SU-DHL-6 (cell line): Measurements from ENCODE around the gene MYO18A.

ENCODE experiments used
- CTCF ChIP-seq: fragments of 200-600 bp; sonication (generic); IDR thresholded peaks from one replicate; pipeline ENCODE4 v1.5.1; 2017; ENCODE audit warnings: antibody characterized with exemption, mild to moderate bottlenecking, low read length, moderate library complexity; ENCODE audit not compliant: insufficient read depth, poor library complexity, severe bottlenecking
- EZH2phosphoT487 ChIP-seq: fragments of 200-600 bp; sonication (generic), shearing (Covaris generic); conservative IDR thresholded peaks from 2 replicates; pipeline ENCODE4 v1.6.1; 2018; ENCODE audit warnings: mild to moderate bottlenecking, antibody characterized with exemption, low read length, moderate library complexity, mixed read lengths

- TF ChIP-seq CTCF (no peak), EZH2phosphoT487 (no peak)
These were observed 122.8 kb downstream of the MYO18A start for GRCh38 chr17:29057361-29057760.
